H9 (cell line): ENCODE results near the gene DSE. TPM values are rescaled to one million over a fixed set of nuclear protein-coding genes. Genes with fewer than 3 reads are reported as not detected.

Experiments used
- DNase-seq: peaks from one replicate; pipeline ENCODE4 v3.0.0-alpha.2; 2017
- H2AFZ ChIP-seq: one replicate; pipeline ENCODE4 v1.6.1; 2013; ENCODE audit warnings: mild to moderate bottlenecking, low read length, control low read depth, moderate library complexity
- H2AK5ac ChIP-seq: 2 replicates; pipeline ENCODE4 v1.6.1; 2013; ENCODE audit warnings: low read length, control low read depth, mixed read lengths; ENCODE audit not compliant: insufficient read length
- H2BK120ac ChIP-seq: one replicate; pipeline ENCODE4 v1.6.1; 2013; ENCODE audit warnings: low read depth, mild to moderate bottlenecking, low read length, control low read depth, inconsistent platforms; ENCODE audit not compliant: poor library complexity, severe bottlenecking
- H2BK12ac ChIP-seq: 2 replicates; pipeline ENCODE4 v1.6.1; 2013; ENCODE audit warnings: low read length, control low read depth, mixed read lengths, low read depth; ENCODE audit not compliant: insufficient read length
- H2BK15ac ChIP-seq: 2 replicates; pipeline ENCODE4 v1.6.1; 2013; ENCODE audit warnings: low read depth, low read length, control low read depth
- H2BK20ac ChIP-seq: one replicate; pipeline ENCODE4 v1.6.1; 2013; ENCODE audit warnings: low read depth, mild to moderate bottlenecking, low read length, control low read depth, inconsistent platforms; ENCODE audit not compliant: poor library complexity, severe bottlenecking
- H2BK5ac ChIP-seq: 2 replicates; pipeline ENCODE4 v1.6.1; 2013; ENCODE audit warnings: low read length, control low read depth, mixed read lengths; ENCODE audit not compliant: insufficient read length
- H3K14ac ChIP-seq: 2 replicates; pipeline ENCODE4 v1.6.1; 2013; ENCODE audit warnings: low read length, control low read depth; ENCODE audit not compliant: insufficient read depth
- H3K18ac ChIP-seq: 2 replicates; pipeline ENCODE4 v1.6.1; 2013; ENCODE audit warnings: low read depth, mild to moderate bottlenecking, mixed read lengths, low read length, control low read depth; ENCODE audit not compliant: insufficient read length
- H3K23ac ChIP-seq: 2 replicates; pipeline ENCODE4 v1.6.1; 2013; ENCODE audit warnings: low read length, control low read depth, mixed read lengths, low read depth; ENCODE audit not compliant: insufficient read length
- H3K23me2 ChIP-seq: 2 replicates; pipeline ENCODE4 v1.6.1; 2013; ENCODE audit warnings: low read depth, mild to moderate bottlenecking, mixed read lengths, low read length, control low read depth; ENCODE audit not compliant: insufficient read length, poor library complexity, severe bottlenecking
- H3K27ac ChIP-seq: 2 replicates; pipeline ENCODE4 v1.5.1; 2013; ENCODE audit warnings: low read length, control low read depth, mixed read lengths, low read depth; ENCODE audit not compliant: insufficient read length
- H3K27me3 ChIP-seq: 2 replicates; pipeline ENCODE4 v1.6.1; 2013; ENCODE audit warnings: low read length, control low read depth, inconsistent platforms; ENCODE audit not compliant: insufficient read depth
- H3K4ac ChIP-seq: 2 replicates; pipeline ENCODE4 v1.6.1; 2013; ENCODE audit warnings: low read depth, mild to moderate bottlenecking, control low read depth, inconsistent platforms, low read length, moderate library complexity
- H3K4me1 ChIP-seq: 2 replicates; pipeline ENCODE4 v1.6.1; 2013; ENCODE audit warnings: low read length, control low read depth, inconsistent platforms; ENCODE audit not compliant: insufficient read depth
- H3K4me2 ChIP-seq: 2 replicates; pipeline ENCODE4 v1.6.1; 2013; ENCODE audit warnings: low read length, control low read depth, mixed read lengths; ENCODE audit not compliant: insufficient read length, insufficient read depth
- H3K56ac ChIP-seq: 2 replicates; pipeline ENCODE4 v1.6.1; 2013; ENCODE audit warnings: low read depth, mild to moderate bottlenecking, mixed read lengths, low read length, control low read depth; ENCODE audit not compliant: insufficient read length
- H3K79me1 ChIP-seq: 2 replicates; pipeline ENCODE4 v1.6.1; 2013; ENCODE audit warnings: low read depth, mild to moderate bottlenecking, moderate library complexity, low read length, control low read depth, inconsistent platforms; ENCODE audit not compliant: insufficient read depth, poor library complexity, severe bottlenecking
- H3K79me2 ChIP-seq: 2 replicates; pipeline ENCODE4 v1.6.1; 2013; ENCODE audit warnings: low read length, control low read depth, inconsistent platforms; ENCODE audit not compliant: insufficient read depth
- H3K9ac ChIP-seq: 2 replicates; pipeline ENCODE4 v1.6.1; 2013; ENCODE audit warnings: low read length, control low read depth, mixed read lengths; ENCODE audit not compliant: insufficient read length; ENCODE audit errors: extremely low read depth
- H3K9me3 ChIP-seq: one replicate; pipeline ENCODE4 v1.6.1; 2013; ENCODE audit warnings: low read depth, low read length, inconsistent platforms; ENCODE audit not compliant: control insufficient read depth
- H3T11ph ChIP-seq: one replicate; pipeline ENCODE4 v1.6.1; 2013; ENCODE audit warnings: mild to moderate bottlenecking, low read length, control low read depth, inconsistent platforms
- H4K20me1 ChIP-seq: one replicate; pipeline ENCODE4 v1.6.1; 2013; ENCODE audit not compliant: control insufficient read depth, insufficient read length, insufficient read depth
- H4K5ac ChIP-seq: 2 replicates; pipeline ENCODE4 v1.6.1; 2013; ENCODE audit warnings: low read depth, mild to moderate bottlenecking, mixed read lengths, low read length, control low read depth; ENCODE audit not compliant: insufficient read length
- H4K8ac ChIP-seq: replicated peaks from 2 replicates; pipeline ENCODE4 v1.6.1; 2013; ENCODE audit warnings: low read length, control low read depth, mixed read lengths, low read depth; ENCODE audit not compliant: insufficient read length
- H4K91ac ChIP-seq: 2 replicates; pipeline ENCODE4 v1.6.1; 2013; ENCODE audit warnings: low read depth, mild to moderate bottlenecking, moderate library complexity, mixed read lengths, low read length, control low read depth; ENCODE audit not compliant: insufficient read length
- H3K27ac Mint-ChIP-seq, 3 experiments: 2 replicates in 2 of 3; 3 replicates in 1 of 3; pipeline ENCODE4 v1.8.0; 2020 to 2021; ENCODE audit warnings: mixed read lengths in 3 of 3, mild to moderate bottlenecking in 1 of 3, moderate library complexity in 1 of 3
- H3K27me3 Mint-ChIP-seq: 2 replicates; pipeline ENCODE4 v1.8.0; 2021; ENCODE audit warnings: low read depth, mild to moderate bottlenecking, moderate library complexity, mixed read lengths
- H3K36me3 Mint-ChIP-seq, 3 experiments: 2 replicates in 2 of 3; 3 replicates in 1 of 3; pipeline ENCODE4 v1.8.0; 2020 to 2021; ENCODE audit warnings: low read depth in 3 of 3, mixed read lengths in 3 of 3; ENCODE audit not compliant: insufficient read depth in 1 of 3
- H3K4me1 Mint-ChIP-seq, 2 experiments: 2 replicates each; pipeline ENCODE4 v1.8.0; 2020; ENCODE audit warnings: mixed read lengths in 2 of 2
- H3K4me3 Mint-ChIP-seq, 2 experiments: 2 replicates in 1 of 2; 3 replicates in 1 of 2; pipeline ENCODE4 v1.8.0; 2020 to 2021; ENCODE audit warnings: mild to moderate bottlenecking in 2 of 2, mixed read lengths in 2 of 2, moderate library complexity in 1 of 2
- H3K9me3 Mint-ChIP-seq, 2 experiments: 2 replicates in 1 of 2; 3 replicates in 1 of 2; pipeline ENCODE4 v1.8.0; 2020; ENCODE audit warnings: mild to moderate bottlenecking in 2 of 2, mixed read lengths in 2 of 2, moderate library complexity in 1 of 2
- WGBS: extraction: QIAGEN DNeasy Blood & Tissue Kit; methylation state at CpG from one replicate; pipeline ENCODE4 v1.1.7; 2013; ENCODE audit warnings: missing lambda C conversion rate, low lambda C conversion rate, mixed read lengths; ENCODE audit not compliant: insufficient read length; ENCODE audit errors: extremely low coverage; 5-methylcytosine and 5-hydroxymethylcytosine counted together
- total RNA-seq: library from RNA; stranded (reverse); gene quantifications from 2 replicates; pipeline ENCODE4 v1.2.1, GENCODE V29; 2021
- TF ChIP-seq, protein P1 (sequence below): fragments of 200-600 bp; sonication (generic); conservative IDR thresholded peaks from 3 replicates; pipeline ENCODE4 v1.8.0; 2021; ENCODE audit warnings: antibody characterized with exemption, mild to moderate bottlenecking

The DSE gene
- total RNA-seq, 1 experiment from 2014 or later = 45.6 TPM

DNA sequence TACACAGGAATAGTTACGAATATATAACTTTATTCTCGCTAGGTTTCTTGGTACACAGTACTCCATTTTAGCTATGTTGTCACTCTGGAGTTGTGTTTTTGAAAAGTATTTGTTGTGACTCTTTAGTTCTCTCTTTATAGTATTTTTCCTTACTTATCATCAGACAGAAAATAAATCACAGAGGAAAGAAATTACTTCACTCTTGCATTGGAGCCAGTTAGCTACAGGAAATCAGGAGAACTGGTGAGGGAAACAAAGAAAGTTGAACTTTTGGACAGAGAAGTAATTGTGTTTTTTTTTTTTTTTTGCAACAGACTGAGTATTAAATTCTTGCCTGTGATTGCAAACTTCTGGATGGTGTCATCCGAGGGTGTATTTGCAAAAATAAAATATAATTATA lies 33.9 kb downstream of the DSE start:
- H3K9me3 ChIP-seq = no peaks in the 10 kb centered on the region
- H2BK120ac ChIP-seq = no peak overlapping the region
- no peak overlapping the region for H3K9ac ChIP-seq
- no peak overlapping the region for H4K5ac ChIP-seq
- no peaks in the 10 kb centered on the region for H3K79me1 ChIP-seq
- H2BK5ac ChIP-seq = no peak overlapping the region
- no peak overlapping the region for H3T11ph ChIP-seq
- peaks cover 4% of the 10 kb centered on the region; the same call in 1 of the 2 replicates for H3K4me1 ChIP-seq
- H3K27me3 ChIP-seq = no peaks in the 10 kb centered on the region
- peak overlapping the region in 2 of 3 experiments; percentile 8 to 91; a peak in 3 of 7 replicates for H3K27ac Mint-ChIP-seq
- no CpG with 5 or more reads among the region's 3 CpGs for WGBS
- no peak overlapping the region for H3K4ac ChIP-seq
- H3K4me2 ChIP-seq = no peak overlapping the region
- peaks cover 29 to 34% of the 10 kb centered on the region in 2 experiments for H3K4me1 Mint-ChIP-seq
- no peak overlapping the region for H3K56ac ChIP-seq
- no peaks in the 10 kb centered on the region for H3K9me3 Mint-ChIP-seq
- no peak overlapping the region for H3K14ac ChIP-seq
- no peak overlapping the region for H3K18ac ChIP-seq
- no peak overlapping the region for H3K27ac ChIP-seq
- H3K27me3 Mint-ChIP-seq = no peaks in the 10 kb centered on the region
- peaks cover 0 to 8% (median 3%) of the 10 kb centered on the region in 3 experiments; a peak in 5 of 7 replicates for H3K36me3 Mint-ChIP-seq
- H2BK15ac ChIP-seq = no peak overlapping the region
- no peak overlapping the region for H3K23ac ChIP-seq
- H2AFZ ChIP-seq = no peak overlapping the region
- DNase-seq = no peak
- H3K4me3 Mint-ChIP-seq = no peak overlapping the region
- H2BK12ac ChIP-seq = no peak overlapping the region
- no peak overlapping the region for H4K8ac ChIP-seq
- no peak overlapping the region for H2AK5ac ChIP-seq
- no peak overlapping the region for H2BK20ac ChIP-seq
- TF ChIP-seq, protein P1, sequence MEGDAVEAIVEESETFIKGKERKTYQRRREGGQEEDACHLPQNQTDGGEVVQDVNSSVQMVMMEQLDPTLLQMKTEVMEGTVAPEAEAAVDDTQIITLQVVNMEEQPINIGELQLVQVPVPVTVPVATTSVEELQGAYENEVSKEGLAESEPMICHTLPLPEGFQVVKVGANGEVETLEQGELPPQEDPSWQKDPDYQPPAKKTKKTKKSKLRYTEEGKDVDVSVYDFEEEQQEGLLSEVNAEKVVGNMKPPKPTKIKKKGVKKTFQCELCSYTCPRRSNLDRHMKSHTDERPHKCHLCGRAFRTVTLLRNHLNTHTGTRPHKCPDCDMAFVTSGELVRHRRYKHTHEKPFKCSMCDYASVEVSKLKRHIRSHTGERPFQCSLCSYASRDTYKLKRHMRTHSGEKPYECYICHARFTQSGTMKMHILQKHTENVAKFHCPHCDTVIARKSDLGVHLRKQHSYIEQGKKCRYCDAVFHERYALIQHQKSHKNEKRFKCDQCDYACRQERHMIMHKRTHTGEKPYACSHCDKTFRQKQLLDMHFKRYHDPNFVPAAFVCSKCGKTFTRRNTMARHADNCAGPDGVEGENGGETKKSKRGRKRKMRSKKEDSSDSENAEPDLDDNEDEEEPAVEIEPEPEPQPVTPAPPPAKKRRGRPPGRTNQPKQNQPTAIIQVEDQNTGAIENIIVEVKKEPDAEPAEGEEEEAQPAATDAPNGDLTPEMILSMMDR = no peak
- H4K20me1 ChIP-seq = peaks cover 2% of the 10 kb centered on the region
- peaks cover 4% of the 10 kb centered on the region; the same call in 1 of the 2 replicates for H3K79me2 ChIP-seq
- no peak overlapping the region for H4K91ac ChIP-seq
- H3K23me2 ChIP-seq = no peaks in the 10 kb centered on the region
